Measurements from ENCODE around the gene DPP6.

DPP6 gene

GRCh38 chr7:154342971-154343633 lies 290.9 kb downstream of the DPP6 start:
- no peak for DNase-seq (ENCODE audit: low read depth)
- H3K4me3 ChIP-seq (ENCODE audit: low read depth, low read length), result no peak overlapping the region
- TF ChIP-seq CTCF (IDR thresholded peaks at IDR 0.05; ENCODE audit: low read depth, low read length, missing control alignments), result no peak

DNA sequence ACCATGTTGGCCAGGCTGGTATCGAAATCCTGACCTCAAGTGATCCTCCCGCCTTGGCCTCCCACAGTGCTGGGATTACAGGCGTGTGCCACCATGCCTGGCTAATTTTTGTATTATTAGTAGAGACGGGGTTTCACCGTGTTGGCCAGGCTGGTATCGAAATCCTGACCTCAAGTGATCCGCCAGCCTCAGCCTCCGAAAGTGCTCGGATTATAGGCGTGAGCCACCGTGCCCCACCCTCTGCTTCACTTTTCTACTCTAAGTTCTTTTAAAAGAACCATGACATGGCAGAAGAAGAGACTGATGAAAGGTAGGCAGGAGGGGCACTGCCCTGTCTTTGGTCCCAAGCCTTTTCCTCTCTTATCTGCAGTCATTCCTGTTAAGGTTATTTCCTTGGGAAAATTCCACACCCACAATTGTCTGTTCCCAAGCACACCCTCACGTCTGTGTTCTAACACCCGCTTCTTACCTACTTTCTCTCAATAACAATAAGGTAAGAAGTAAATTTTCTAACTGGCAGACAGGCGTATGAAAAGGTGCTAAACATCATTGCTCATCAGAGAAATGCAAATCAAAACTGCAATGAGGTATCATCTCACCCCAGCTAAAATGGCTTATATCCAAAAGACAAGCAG lies 291.7 kb downstream of the DPP6 start:
- DNase-seq (ENCODE audit: low read depth), result no peak
- H3K4me3 ChIP-seq (ENCODE audit: low read depth, low read length), result no peak overlapping the region
- TF ChIP-seq CTCF (IDR thresholded peaks at IDR 0.05; ENCODE audit: low read depth, low read length, missing control alignments), result no peak

GRCh38 chr7:154345093-154345492 lies 292.9 kb downstream of the DPP6 start:
- H3K4me3 ChIP-seq (ENCODE audit: low read depth, low read length), result no peak overlapping the region
- no peak for DNase-seq (ENCODE audit: low read depth)
- TF ChIP-seq CTCF (IDR thresholded peaks at IDR 0.05; ENCODE audit: low read depth, low read length, missing control alignments), result no peak

- no peak overlapping the region for H3K4me3 ChIP-seq (ENCODE audit: low read depth, low read length)
- TF ChIP-seq CTCF (IDR thresholded peaks at IDR 0.05; ENCODE audit: low read depth, low read length, missing control alignments), result no peak
- DNase-seq (ENCODE audit: low read depth), result no peak
Measured at GRCh38 chr7:154347700-154348266, 295.6 kb downstream of the DPP6 start.

- no peak overlapping the region for H3K4me3 ChIP-seq (ENCODE audit: low read depth, low read length)
- no peak for DNase-seq (ENCODE audit: low read depth)
- no peak for TF ChIP-seq CTCF (IDR thresholded peaks at IDR 0.05; ENCODE audit: low read depth, low read length, missing control alignments)
Measured at GRCh38 chr7:154350892-154351291, 298.7 kb downstream of the DPP6 start.

DNA sequence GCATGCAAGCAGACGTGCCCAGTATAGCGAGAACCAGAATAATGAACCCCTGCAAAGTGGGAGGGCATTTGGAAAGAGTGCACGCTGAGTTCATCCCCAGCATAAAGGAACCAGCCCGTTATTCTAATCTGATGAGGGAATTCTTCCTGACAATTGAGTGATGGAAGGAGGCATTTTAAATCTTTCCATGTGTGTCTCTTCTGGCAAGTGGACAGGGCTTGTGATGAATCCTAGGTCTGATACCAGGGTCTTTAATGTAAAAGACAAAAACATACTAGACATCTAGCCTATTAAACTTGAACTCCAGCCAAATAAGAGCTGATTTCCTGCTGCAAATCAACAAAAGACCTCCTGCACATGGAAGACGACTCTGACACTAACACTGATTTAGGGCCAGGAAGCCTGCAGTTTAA lies 301.2 kb downstream of the DPP6 start:
- no peak overlapping the region for H3K4me3 ChIP-seq (ENCODE audit: low read depth, low read length)
- DNase-seq (ENCODE audit: low read depth), result no peak
- TF ChIP-seq CTCF (IDR thresholded peaks at IDR 0.05; ENCODE audit: low read depth, low read length, missing control alignments), result no peak
